HCT116 (cell line): ENCODE results near the gene GPSM3. TPM values are rescaled to one million over a fixed set of nuclear protein-coding genes. Genes with fewer than 3 reads are reported as not detected.

Experiments used
- ATAC-seq: fragments of 200-7000 bp; cut with Tn5 transposase; 2 replicates; pipeline ENCODE4 v1.9.1; 2020; ENCODE audit warnings: mild to moderate bottlenecking, moderate library complexity
- BruUV-seq: library from RNA; stranded (reverse); fragments of 400-500 nt; replicated peaks from 2 replicates; lab custom pipeline; 2021; lab: Mats Ljungman, UMichigan
- CTCF ChIA-PET: fragments of 300-600 bp; sonication (Branson Sonifier 250); formaldehyde crosslinking; loops from one replicate; lab custom pipeline; 2021; ENCODE audit warnings: antibody characterized with exemption; lab: Charles Lee
- POLR2A ChIA-PET: fragments of 300-600, 350-600 bp; sonication (Branson Sonifier 250); formaldehyde crosslinking; loops from one replicate; lab custom pipeline; 2021; ENCODE audit warnings: antibody characterized with exemption; lab: Charles Lee
- RAD21 ChIA-PET, 2 experiments: fragments of 300-600 bp; sonication (Branson Sonifier 250); formaldehyde crosslinking; loops; one replicate each; lab custom pipeline; 2023; ENCODE audit warnings: low total read pairs in 2 of 2; ENCODE audit not compliant: uncharacterized antibody in 2 of 2, unreplicated experiment in 2 of 2, low non-redundant PET in 1 of 2; lab: Charles Lee
- DNase-seq: peaks from one replicate; pipeline ENCODE4 v3.0.0-alpha.2; 2010; ENCODE audit warnings: low read depth, low spot score
- H2AFZ ChIP-seq: fragments of 200-600 bp; shearing (Covaris generic), sonication (generic); 2 replicates; pipeline ENCODE4 v1.6.1; 2017; ENCODE audit warnings: low read depth, mixed run types, mixed read lengths, antibody characterized with exemption, low read length; ENCODE audit not compliant: poor library complexity, severe bottlenecking
- H3K27ac ChIP-seq: 2 replicates; pipeline ENCODE4 v1.5.1; 2012; ENCODE audit warnings: low read depth, low read length
- H3K27me3 ChIP-seq: fragments of 200-600 bp; sonication (generic); 2 replicates; pipeline ENCODE4 v1.6.1; 2016; ENCODE audit warnings: mixed run types, low read length, mixed read lengths; ENCODE audit not compliant: insufficient read depth
- H3K36me3 ChIP-seq, 2 experiments: fragments of 200-500 bp in 1 of 2; fragments of 200-600 bp in 1 of 2; sonication (Bioruptor generic) in 1 of 2; sonication (generic) in 1 of 2; 2 replicates each; pipeline versions ENCODE4 v1.5.1 to v1.6.1; 2014 to 2016; ENCODE audit warnings: low read length in 2 of 2, inconsistent platforms in 1 of 2, mixed read lengths in 1 of 2, mixed run types in 1 of 2; ENCODE audit not compliant: insufficient read depth in 2 of 2, control insufficient read depth in 1 of 2
- H3K4me1 ChIP-seq, 2 experiments: fragments of 200-600 bp in 1 of 2; sonication (generic) in 1 of 2; 2 replicates each; pipeline versions ENCODE4 v1.5.1 to v1.6.1; 2012 to 2017; ENCODE audit warnings: low read length in 2 of 2, inconsistent platforms in 1 of 2, mild to moderate bottlenecking in 1 of 2, mixed read lengths in 1 of 2, mixed run types in 1 of 2, moderate library complexity in 1 of 2; ENCODE audit not compliant: insufficient read depth in 2 of 2, control insufficient read depth in 1 of 2
- H3K4me2 ChIP-seq: fragments of 200-600 bp; sonication (generic); 2 replicates; pipeline ENCODE4 v1.6.1; 2017; ENCODE audit warnings: mixed run types, low read length, mixed read lengths
- H3K4me3 ChIP-seq, 2 experiments: fragments of 200-600 bp in 1 of 2; sonication (generic) in 1 of 2; replicated peaks in 1 of 2; 2 replicates each; pipeline ENCODE4 v1.5.1; 2011 to 2016; ENCODE audit warnings: low read length in 2 of 2, control low read depth in 1 of 2, low read depth in 1 of 2, mild to moderate bottlenecking in 1 of 2, mixed read lengths in 1 of 2, mixed run types in 1 of 2
- H3K79me2 ChIP-seq: fragments of 200-600 bp; sonication (generic); 2 replicates; pipeline ENCODE4 v1.6.1; 2017; ENCODE audit warnings: mild to moderate bottlenecking, mixed run types, low read length, moderate library complexity, mixed read lengths; ENCODE audit not compliant: insufficient read depth
- H3K9ac ChIP-seq: fragments of 200-600 bp; sonication (generic); 2 replicates; pipeline ENCODE4 v1.6.1; 2016; ENCODE audit warnings: low read length, mixed read lengths
- H3K9me2 ChIP-seq: fragments of 200-600 bp; sonication (generic), shearing (Covaris generic); 2 replicates; pipeline ENCODE4 v1.6.1; 2017; ENCODE audit warnings: mixed run types, mild to moderate bottlenecking, moderate library complexity; ENCODE audit not compliant: insufficient read depth
- H3K9me3 ChIP-seq, 2 experiments: fragments of 200-500 bp in 1 of 2; fragments of 200-600 bp in 1 of 2; sonication (Bioruptor generic) in 1 of 2; sonication (generic) in 1 of 2; 2 replicates each; pipeline ENCODE4 v1.6.1; 2014 to 2017; ENCODE audit warnings: low read length in 2 of 2, mixed read lengths in 2 of 2, inconsistent platforms in 1 of 2, low read depth in 1 of 2, mild to moderate bottlenecking in 1 of 2, mixed run types in 1 of 2, moderate library complexity in 1 of 2; ENCODE audit not compliant: control insufficient read depth in 1 of 2, insufficient read depth in 1 of 2
- H4K20me1 ChIP-seq: fragments of 200-600 bp; sonication (generic), shearing (Covaris generic); 2 replicates; pipeline ENCODE4 v1.6.1; 2017; ENCODE audit warnings: mixed run types, mild to moderate bottlenecking, moderate library complexity; ENCODE audit not compliant: insufficient read depth
- EGR1 ChIP-seq: IDR thresholded peaks from 2 replicates; pipeline ENCODE4 v1.6.1; 2012; ENCODE audit warnings: low read depth
- EZH2 ChIP-seq: fragments of 200-600 bp; sonication (generic); IDR thresholded peaks from 2 replicates; pipeline ENCODE4 v1.6.1; 2017; ENCODE audit warnings: antibody characterized with exemption, mixed run types
- EZH2phosphoT487 ChIP-seq: fragments of 200-600 bp; IDR thresholded peaks from 2 replicates; pipeline ENCODE4 v1.6.1; 2018; ENCODE audit warnings: antibody characterized with exemption, borderline replicate concordance
- FOSL1 ChIP-seq: IDR thresholded peaks from 2 replicates; pipeline ENCODE4 v1.6.1; 2012; ENCODE audit warnings: low read depth
- JUND ChIP-seq: IDR thresholded peaks from 2 replicates; pipeline ENCODE4 v1.6.1; 2012
- MAX ChIP-seq: IDR thresholded peaks from 2 replicates; pipeline ENCODE4 v1.6.1; 2012
- POLR2A ChIP-seq: IDR thresholded peaks from 2 replicates; pipeline ENCODE4 v1.7.0; 2011; ENCODE audit warnings: borderline replicate concordance; ENCODE audit not compliant: insufficient read depth, insufficient read length; ENCODE audit errors: extremely low read depth
- POLR2AphosphoS5 ChIP-seq: IDR thresholded peaks from 2 replicates; pipeline ENCODE4 v1.6.1; 2011; ENCODE audit warnings: mild to moderate bottlenecking, low read depth, low read length, moderate library complexity
- RAD21 ChIP-seq: IDR thresholded peaks from 2 replicates; pipeline ENCODE4 v1.6.1; 2012; ENCODE audit warnings: low read depth, mild to moderate bottlenecking
- REST ChIP-seq: IDR thresholded peaks from 2 replicates; pipeline ENCODE4 v1.6.1; 2012; ENCODE audit warnings: low read depth
- SIN3A ChIP-seq: IDR thresholded peaks from 2 replicates; pipeline ENCODE4 v1.6.1; 2012; ENCODE audit warnings: low read depth
- SP1 ChIP-seq: IDR thresholded peaks from 2 replicates; pipeline ENCODE4 v1.6.1; 2012; ENCODE audit warnings: low read depth
- TCF7L2 ChIP-seq: IDR thresholded peaks from 2 replicates; pipeline ENCODE4 v1.7.0; 2011; ENCODE audit warnings: borderline replicate concordance, inconsistent platforms; ENCODE audit not compliant: insufficient read depth, insufficient read length; ENCODE audit errors: extremely low read depth
- YY1 ChIP-seq: IDR thresholded peaks from 2 replicates; pipeline ENCODE4 v1.6.1; 2011; ENCODE audit warnings: low read length, low read depth, moderate library complexity, mild to moderate bottlenecking; ENCODE audit not compliant: insufficient replicate concordance; ENCODE audit errors: extremely low read depth
- ZFX ChIP-seq: fragments of 450-650 bp; IDR thresholded peaks from 2 replicates; pipeline ENCODE4 v1.6.1; 2017
- ZNF274 ChIP-seq: fragments of 200-500 bp; sonication (Bioruptor generic); IDR thresholded peaks from 2 replicates; pipeline ENCODE4 v1.6.1; 2014; ENCODE audit warnings: mild to moderate bottlenecking, low read depth, low read length, inconsistent platforms
- intact Hi-C: fragments of 100-400 bp; cut with micrococcal nuclease; formaldehyde crosslinking; loops from 2 replicates; pipeline ENCODE4 v1.10.0; 2022
- total RNA-seq: library from RNA; stranded (reverse); gene quantifications from one replicate; pipeline ENCODE4 v1.2.1, GENCODE V29; 2021; ENCODE audit not compliant: unreplicated experiment
- TF ChIP-seq, protein P1 (sequence below): IDR thresholded peaks from 2 replicates; pipeline ENCODE4 v1.6.1; 2011; ENCODE audit warnings: mild to moderate bottlenecking, low read length, moderate library complexity; ENCODE audit not compliant: insufficient replicate concordance; ENCODE audit errors: extremely low read depth
- TF ChIP-seq, protein P2 (sequence below), 3 experiments: fragments of 200-600 bp in 1 of 3; sonication (generic) in 1 of 3; IDR thresholded peaks in 2 of 3; conservative IDR thresholded peaks in 1 of 3; 2 replicates each; pipeline ENCODE4 v1.5.1; 2012 to 2017; ENCODE audit warnings: low read depth in 2 of 3, low read length in 2 of 3, antibody characterized with exemption in 1 of 3, borderline replicate concordance in 1 of 3, control low read depth in 1 of 3, mild to moderate bottlenecking in 1 of 3, mixed read lengths in 1 of 3, mixed run types in 1 of 3, moderate library complexity in 1 of 3; ENCODE audit not compliant: insufficient read depth in 1 of 3

GPSM3 gene
- total RNA-seq, 1 experiment from 2014 or later: 1.2 TPM

GRCh38 chr6:32195902-32196681 lies 3.6 kb upstream of the GPSM3 start:
- ChIA-PET POLR2A (interaction anchor here (0.8 to 1.8 kb wide), 14 partner anchors 9 to 1122 kb away, joined by 3 to 11 read pairs (median 4); partner anchors contain the start of genes AGPAT1, ATF6B, DXO and FKBPL), RAD21 (interaction anchor here (0.5 to 1.2 kb wide), 4 partner anchors 43 to 68 kb away, joined by 3 to 6 read pairs (median 4); partner anchors contain the start of genes ATF6B (in 1 of the 2) and FKBPL (in 1 of the 2)), CTCF (interaction anchor here (0.7 to 1.5 kb wide), 10 partner anchors 10 to 880 kb away, joined by 3 to 18 read pairs (median 4); partner anchors contain the start of genes ABHD16A, FKBPL, HLA-DPB1 and RNF5)
- DNase-seq: peak; percentile 73
- no peaks in the 10 kb centered on the region for H3K9me2 ChIP-seq
- H4K20me1 ChIP-seq: no peaks in the 10 kb centered on the region
- ATAC-seq: peak; percentile 42
- H3K4me2 ChIP-seq: peak overlapping the region; percentile 89
- peak overlapping the region; percentile 70 to 76 for H3K4me3 ChIP-seq
- H3K36me3 ChIP-seq: no peaks in the 10 kb centered on the region
- H3K9ac ChIP-seq: peak overlapping the region; percentile 97
- no peaks in the 10 kb centered on the region for H3K27me3 ChIP-seq
- intact Hi-C loops: loop anchor here (1.0 kb wide), 3 partner anchors 66 to 109 kb away; partner anchors contain the start of gene FKBPL
- no peaks in the 10 kb centered on the region for H3K9me3 ChIP-seq
- H3K79me2 ChIP-seq: no peaks in the 10 kb centered on the region
- peaks cover 24 to 53% of the 10 kb centered on the region in 2 experiments for H3K4me1 ChIP-seq
- TSS peak; percentile 93 for BruUV-seq
- no peak overlapping the region for H2AFZ ChIP-seq
- H3K27ac ChIP-seq: peak overlapping the region; percentile 99
- TF ChIP-seq JUND (no peak), SIN3A (no peak), ZFX (peak; percentile 87), EZH2phosphoT487 (no peak), SP1 (no peak), TCF7L2 (peak; percentile 66), RAD21 (no peak), EGR1 (no peak), POLR2A (peak; percentile 25), MAX (no peak), FOSL1 (no peak), REST (no peak), ZNF274 (no peak), YY1 (no peak), EZH2 (no peak), POLR2AphosphoS5 (peak; percentile 91)
- TF ChIP-seq, protein P1, sequence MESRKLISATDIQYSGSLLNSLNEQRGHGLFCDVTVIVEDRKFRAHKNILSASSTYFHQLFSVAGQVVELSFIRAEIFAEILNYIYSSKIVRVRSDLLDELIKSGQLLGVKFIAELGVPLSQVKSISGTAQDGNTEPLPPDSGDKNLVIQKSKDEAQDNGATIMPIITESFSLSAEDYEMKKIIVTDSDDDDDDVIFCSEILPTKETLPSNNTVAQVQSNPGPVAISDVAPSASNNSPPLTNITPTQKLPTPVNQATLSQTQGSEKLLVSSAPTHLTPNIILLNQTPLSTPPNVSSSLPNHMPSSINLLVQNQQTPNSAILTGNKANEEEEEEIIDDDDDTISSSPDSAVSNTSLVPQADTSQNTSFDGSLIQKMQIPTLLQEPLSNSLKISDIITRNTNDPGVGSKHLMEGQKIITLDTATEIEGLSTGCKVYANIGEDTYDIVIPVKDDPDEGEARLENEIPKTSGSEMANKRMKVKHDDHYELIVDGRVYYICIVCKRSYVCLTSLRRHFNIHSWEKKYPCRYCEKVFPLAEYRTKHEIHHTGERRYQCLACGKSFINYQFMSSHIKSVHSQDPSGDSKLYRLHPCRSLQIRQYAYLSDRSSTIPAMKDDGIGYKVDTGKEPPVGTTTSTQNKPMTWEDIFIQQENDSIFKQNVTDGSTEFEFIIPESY: no peak
- TF ChIP-seq, protein P2, sequence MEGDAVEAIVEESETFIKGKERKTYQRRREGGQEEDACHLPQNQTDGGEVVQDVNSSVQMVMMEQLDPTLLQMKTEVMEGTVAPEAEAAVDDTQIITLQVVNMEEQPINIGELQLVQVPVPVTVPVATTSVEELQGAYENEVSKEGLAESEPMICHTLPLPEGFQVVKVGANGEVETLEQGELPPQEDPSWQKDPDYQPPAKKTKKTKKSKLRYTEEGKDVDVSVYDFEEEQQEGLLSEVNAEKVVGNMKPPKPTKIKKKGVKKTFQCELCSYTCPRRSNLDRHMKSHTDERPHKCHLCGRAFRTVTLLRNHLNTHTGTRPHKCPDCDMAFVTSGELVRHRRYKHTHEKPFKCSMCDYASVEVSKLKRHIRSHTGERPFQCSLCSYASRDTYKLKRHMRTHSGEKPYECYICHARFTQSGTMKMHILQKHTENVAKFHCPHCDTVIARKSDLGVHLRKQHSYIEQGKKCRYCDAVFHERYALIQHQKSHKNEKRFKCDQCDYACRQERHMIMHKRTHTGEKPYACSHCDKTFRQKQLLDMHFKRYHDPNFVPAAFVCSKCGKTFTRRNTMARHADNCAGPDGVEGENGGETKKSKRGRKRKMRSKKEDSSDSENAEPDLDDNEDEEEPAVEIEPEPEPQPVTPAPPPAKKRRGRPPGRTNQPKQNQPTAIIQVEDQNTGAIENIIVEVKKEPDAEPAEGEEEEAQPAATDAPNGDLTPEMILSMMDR (IDR thresholded peaks at IDR 0.05 in 2 of 3, conservative IDR thresholded peaks at IDR 0.05 in 1 of 3; ENCODE audit: borderline replicate concordance in 1 of 3, insufficient read depth in 1 of 3, low read depth in 2 of 3, low read length in 2 of 3): no peak
